AG04449 (cell line): ENCODE data around the gene LRP1-AS.

Experiments
- CTCF ChIA-PET: fragments of 350-600 bp; formaldehyde crosslinking; extraction: SDS; loops from one replicate; lab custom pipeline; 2021; ENCODE audit warnings: antibody characterized with exemption; lab: Yijun Ruan, JAX
- POLR2A ChIA-PET: fragments of 400-600, 350-600 bp; formaldehyde crosslinking; extraction: SDS; loops from one replicate; lab custom pipeline; 2020; ENCODE audit warnings: antibody characterized with exemption, inconsistent platforms; lab: Yijun Ruan, JAX
- DNase-seq: peaks from one replicate; pipeline ENCODE4 v3.0.0-alpha.2; 2010; ENCODE audit warnings: low read depth, low spot score
- H3K4me3 ChIP-seq: 2 replicates; pipeline ENCODE4 v1.5.1; 2011; ENCODE audit warnings: low read depth, mild to moderate bottlenecking, control low read depth, low read length
- TF ChIP-seq, protein P1 (sequence below): IDR thresholded peaks from one replicate; pipeline ENCODE4 v1.5.1; 2011; ENCODE audit warnings: mild to moderate bottlenecking, moderate library complexity, low read length, control low read depth, inconsistent platforms; ENCODE audit not compliant: insufficient read depth; ENCODE audit errors: missing control alignments

The LRP1-AS gene

DNA sequence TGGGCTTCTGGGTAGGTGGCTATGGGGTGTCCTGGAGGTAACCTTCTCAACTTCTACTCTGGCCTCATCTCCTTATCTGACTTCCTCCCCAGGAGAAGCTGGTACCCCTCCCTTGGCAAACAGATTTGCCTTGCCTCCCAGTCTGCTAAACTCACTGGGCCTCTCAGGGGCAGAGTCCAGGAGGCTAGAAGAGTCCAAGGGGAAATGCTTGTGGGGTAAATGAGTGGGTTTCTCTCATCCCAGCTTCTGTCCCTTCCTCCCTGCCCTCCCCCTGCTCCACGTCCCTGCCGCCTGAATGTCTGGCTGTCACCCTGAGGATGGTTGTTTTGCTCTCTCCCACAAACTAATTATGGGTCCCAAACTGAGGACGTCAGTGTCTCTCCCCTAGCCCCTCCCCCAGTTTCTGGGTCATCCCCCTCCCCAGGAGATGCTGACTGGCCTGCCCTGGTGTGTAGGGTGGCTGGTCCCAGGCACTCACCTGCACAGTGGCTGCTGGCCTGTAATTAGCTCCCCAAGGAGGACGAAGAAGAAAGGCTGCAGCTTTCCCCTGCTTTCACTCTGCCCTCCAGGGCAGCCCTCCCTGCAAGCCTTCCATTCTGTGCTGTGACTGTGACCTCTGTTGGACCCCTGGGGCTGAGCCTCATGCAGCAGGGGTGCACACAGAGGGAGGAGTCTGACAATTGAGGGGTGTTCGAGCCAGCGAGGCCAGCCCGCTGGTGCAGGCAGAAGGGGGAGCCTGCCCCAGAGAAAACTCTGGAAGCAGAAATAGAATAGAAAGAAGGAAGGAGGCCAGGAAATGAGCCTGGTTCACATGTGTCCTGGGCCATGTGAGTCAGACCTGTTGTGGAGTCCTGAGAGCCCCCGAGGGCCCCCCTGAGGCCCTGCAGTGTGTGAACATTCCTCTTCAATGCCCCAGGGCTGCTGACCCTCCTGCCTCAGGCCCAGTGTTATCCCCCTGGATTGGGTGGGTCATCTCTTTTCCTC lies at the start of gene LRP1-AS:
Gene LRP1-AS (minus strand): TSS at position 659 of the 984 bp plus-strand sequence.
- H3K4me3 ChIP-seq, result no peak within 1 kb of the TSS; the same call in 1 of the 2 replicates
- no peak for DNase-seq
- TF ChIP-seq, protein P1, sequence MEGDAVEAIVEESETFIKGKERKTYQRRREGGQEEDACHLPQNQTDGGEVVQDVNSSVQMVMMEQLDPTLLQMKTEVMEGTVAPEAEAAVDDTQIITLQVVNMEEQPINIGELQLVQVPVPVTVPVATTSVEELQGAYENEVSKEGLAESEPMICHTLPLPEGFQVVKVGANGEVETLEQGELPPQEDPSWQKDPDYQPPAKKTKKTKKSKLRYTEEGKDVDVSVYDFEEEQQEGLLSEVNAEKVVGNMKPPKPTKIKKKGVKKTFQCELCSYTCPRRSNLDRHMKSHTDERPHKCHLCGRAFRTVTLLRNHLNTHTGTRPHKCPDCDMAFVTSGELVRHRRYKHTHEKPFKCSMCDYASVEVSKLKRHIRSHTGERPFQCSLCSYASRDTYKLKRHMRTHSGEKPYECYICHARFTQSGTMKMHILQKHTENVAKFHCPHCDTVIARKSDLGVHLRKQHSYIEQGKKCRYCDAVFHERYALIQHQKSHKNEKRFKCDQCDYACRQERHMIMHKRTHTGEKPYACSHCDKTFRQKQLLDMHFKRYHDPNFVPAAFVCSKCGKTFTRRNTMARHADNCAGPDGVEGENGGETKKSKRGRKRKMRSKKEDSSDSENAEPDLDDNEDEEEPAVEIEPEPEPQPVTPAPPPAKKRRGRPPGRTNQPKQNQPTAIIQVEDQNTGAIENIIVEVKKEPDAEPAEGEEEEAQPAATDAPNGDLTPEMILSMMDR, result no peak
- POLR2A ChIA-PET, result interaction anchor here (0.6 to 1.8 kb wide), 4 partner anchors 14 to 83 kb away, joined by 3 to 7 read pairs (median 4); partner anchors contain the start of genes LRP1 and SHMT2
- CTCF ChIA-PET, result interaction anchor here (0.6 to 8.3 kb wide), 11 partner anchors 12 to 75 kb away, joined by 3 to 67 read pairs (median 6); partner anchors contain the start of genes LRP1 and STAT6

DNA sequence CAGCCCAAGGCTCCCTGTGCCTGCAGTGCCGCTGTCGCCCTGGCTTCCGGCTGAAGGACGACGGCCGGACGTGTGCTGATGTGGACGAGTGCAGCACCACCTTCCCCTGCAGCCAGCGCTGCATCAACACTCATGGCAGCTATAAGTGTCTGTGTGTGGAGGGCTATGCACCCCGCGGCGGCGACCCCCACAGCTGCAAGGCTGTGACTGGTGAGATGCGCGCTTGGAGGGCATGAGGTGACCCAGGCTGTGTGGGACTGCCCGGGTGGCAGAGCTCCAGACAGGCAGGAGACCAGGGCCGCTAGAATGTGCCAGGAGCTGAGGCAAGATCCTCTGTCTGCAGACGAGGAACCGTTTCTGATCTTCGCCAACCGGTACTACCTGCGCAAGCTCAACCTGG lies 49.5 kb upstream of the LRP1-AS start:
- no peak for DNase-seq
- TF ChIP-seq, protein P1, result no peak
- ChIA-PET POLR2A (interaction anchor here (0.8 to 1.1 kb wide), 2 partner anchors 16 to 105 kb away, joined by 3 read pairs; no protein-coding TSS in a partner anchor), CTCF (interaction anchor here (0.7 to 8.4 kb wide), 6 partner anchors 9 to 73 kb away, joined by 3 to 63 read pairs (median 4); no protein-coding TSS in a partner anchor)
- no peak overlapping the region for H3K4me3 ChIP-seq

GRCh38 chr12:57196439-57196838 lies 49.0 kb upstream of the LRP1-AS start:
- ChIA-PET CTCF (interaction anchor here (1.1 to 8.4 kb wide), 4 partner anchors 15 to 72 kb away, joined by 3 to 63 read pairs (median 4); no protein-coding TSS in a partner anchor), POLR2A (no interaction called here)
- DNase-seq, result no peak
- H3K4me3 ChIP-seq, result no peak overlapping the region
- TF ChIP-seq, protein P1, result no peak

DNA sequence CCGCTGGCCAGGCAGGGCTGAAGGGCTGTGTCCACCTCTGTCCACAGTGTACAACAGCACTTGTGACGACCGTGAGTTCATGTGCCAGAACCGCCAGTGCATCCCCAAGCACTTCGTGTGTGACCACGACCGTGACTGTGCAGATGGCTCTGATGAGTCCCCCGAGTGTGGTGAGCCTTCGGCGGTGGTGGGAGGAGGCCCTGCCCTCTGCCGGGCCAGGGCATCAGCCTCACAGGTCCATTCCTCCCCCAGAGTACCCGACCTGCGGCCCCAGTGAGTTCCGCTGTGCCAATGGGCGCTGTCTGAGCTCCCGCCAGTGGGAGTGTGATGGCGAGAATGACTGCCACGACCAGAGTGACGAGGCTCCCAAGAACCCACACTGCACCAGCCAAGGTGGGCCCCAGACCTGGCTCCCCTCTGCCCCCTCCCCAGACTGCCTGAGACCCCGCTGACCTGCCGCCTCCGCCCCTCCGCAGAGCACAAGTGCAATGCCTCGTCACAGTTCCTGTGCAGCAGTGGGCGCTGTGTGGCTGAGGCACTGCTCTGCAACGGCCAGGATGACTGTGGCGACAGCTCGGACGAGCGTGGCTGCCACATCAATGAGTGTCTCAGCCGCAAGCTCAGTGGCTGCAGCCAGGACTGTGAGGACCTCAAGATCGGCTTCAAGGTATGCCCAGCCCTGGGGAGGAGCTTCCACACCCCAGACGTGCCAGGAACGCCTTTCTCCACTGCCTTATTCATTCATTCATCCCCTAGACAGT lies 48.4 kb upstream of the LRP1-AS start:
- TF ChIP-seq, protein P1, result no peak
- POLR2A ChIA-PET, result interaction anchor here (1.3 kb wide), 1 partner anchor 18 kb away, joined by 4 read pairs; no protein-coding TSS in a partner anchor
- CTCF ChIA-PET, result interaction anchor here (1.5 to 8.4 kb wide), 2 partner anchors 15 to 18 kb away, joined by 4 to 63 read pairs; no protein-coding TSS in a partner anchor
- H3K4me3 ChIP-seq, result no peak overlapping the region
- no peak for DNase-seq

GRCh38 chr12:57195186-57195585 lies 47.8 kb upstream of the LRP1-AS start:
- CTCF ChIA-PET, result interaction anchor here (2.3 to 3.4 kb wide), 2 partner anchors 19 to 71 kb away, joined by 11 to 20 read pairs; no protein-coding TSS in a partner anchor
- POLR2A ChIA-PET, result interaction anchor here (0.9 to 1.3 kb wide), 2 partner anchors 18 to 19 kb away, joined by 4 read pairs; no protein-coding TSS in a partner anchor
- no peak overlapping the region for H3K4me3 ChIP-seq
- no peak for DNase-seq
- TF ChIP-seq, protein P1, result no peak
